HepG2 (cell line): ENCODE data around the gene SEPTIN12. TPM values are rescaled to one million over a fixed set of nuclear protein-coding genes. Genes with fewer than 3 reads are reported as not detected.

ENCODE experiments used
- ATF4 ChIP-seq, 2 experiments: fragments of 450-650 bp in 1 of 2; sonication (generic) in 1 of 2; formaldehyde crosslinking; IDR thresholded peaks; 2 replicates each; pipeline versions ENCODE4 v1.5.0 to v1.8.0; 2020 to 2022; ENCODE audit warnings: mild to moderate bottlenecking in 1 of 2, missing genetic modification reagents in 1 of 2
- CBFB ChIP-seq: sonication (generic); formaldehyde crosslinking; IDR thresholded peaks from 2 replicates; pipeline ENCODE4 v1.4.0; 2020; ENCODE audit warnings: missing genetic modification reagents
- CEBPZ ChIP-seq: IDR thresholded peaks from 2 replicates; pipeline ENCODE4 v1.6.1; 2012; ENCODE audit warnings: low read length, improper control_type of control experiment
- CHD2 ChIP-seq: IDR thresholded peaks from 2 replicates; pipeline ENCODE4 v1.6.1; 2011; ENCODE audit warnings: low read depth, low read length, improper control_type of control experiment
- GATAD2A ChIP-seq: IDR thresholded peaks from 2 replicates; pipeline ENCODE4 v1.6.1; 2016
- GPBP1L1 ChIP-seq: sonication (generic); formaldehyde crosslinking; IDR thresholded peaks from 2 replicates; pipeline ENCODE4 v1.5.0; 2020; ENCODE audit warnings: mild to moderate bottlenecking, missing genetic modification reagents
- HOXA3 ChIP-seq: sonication (generic); formaldehyde crosslinking; IDR thresholded peaks from 2 replicates; pipeline ENCODE4 v1.5.0; 2020; ENCODE audit warnings: missing genetic modification reagents
- JARID2 ChIP-seq: sonication (generic); formaldehyde crosslinking; IDR thresholded peaks from 2 replicates; pipeline ENCODE4 v1.8.1; 2023; ENCODE audit warnings: missing genetic modification reagents, inconsistent platforms; ENCODE audit not compliant: insufficient replicate concordance
- KLF12 ChIP-seq: sonication (generic); formaldehyde crosslinking; IDR thresholded peaks from 2 replicates; pipeline ENCODE4 v1.4.0; 2020; ENCODE audit warnings: missing genetic modification reagents, borderline replicate concordance
- MXI1 ChIP-seq: IDR thresholded peaks from 3 replicates; pipeline ENCODE4 v1.6.1; 2012; ENCODE audit warnings: low read depth, low read length, inconsistent platforms, borderline replicate concordance
- NFE2 ChIP-seq: sonication (generic); formaldehyde crosslinking; IDR thresholded peaks from 2 replicates; pipeline ENCODE4 v1.4.0; 2020; ENCODE audit warnings: missing genetic modification reagents
- NR2F6 ChIP-seq, 2 experiments: IDR thresholded peaks; 2 replicates each; pipeline ENCODE4 v1.6.1; 2016; ENCODE audit warnings: antibody characterized with exemption in 1 of 2, mild to moderate bottlenecking in 1 of 2
- POLR2AphosphoS2 ChIP-seq: IDR thresholded peaks from 2 replicates; pipeline ENCODE4 v1.6.1; 2011; ENCODE audit warnings: low read depth, low read length, improper control_type of control experiment
- RFXAP ChIP-seq: sonication (generic); formaldehyde crosslinking; IDR thresholded peaks from 2 replicates; pipeline ENCODE4 v1.4.0; 2020; ENCODE audit warnings: missing genetic modification reagents, borderline replicate concordance
- SMARCE1 ChIP-seq: fragments of 450-650 bp; IDR thresholded peaks from 2 replicates; pipeline ENCODE4 v1.6.1; 2017; ENCODE audit warnings: borderline replicate concordance
- SP1 ChIP-seq, 2 experiments: fragments of 450-650 bp in 1 of 2; sonication (generic) in 1 of 2; formaldehyde crosslinking in 1 of 2; IDR thresholded peaks; 2 replicates each; pipeline versions ENCODE4 v1.4.0 to v1.6.1; 2016 to 2020; ENCODE audit warnings: missing genetic modification reagents in 1 of 2
- TGIF2 ChIP-seq: IDR thresholded peaks from 2 replicates; pipeline ENCODE4 v1.6.1; 2016; ENCODE audit warnings: control low read depth, missing compliant biosample characterization
- ZC3H4 ChIP-seq: sonication (generic); formaldehyde crosslinking; IDR thresholded peaks from 2 replicates; pipeline ENCODE4 v1.4.0; 2020; ENCODE audit warnings: missing genetic modification reagents, borderline replicate concordance
- ZNF251 ChIP-seq: sonication (generic); formaldehyde crosslinking; IDR thresholded peaks from 2 replicates; pipeline ENCODE4 v1.9.0; 2021; ENCODE audit warnings: mild to moderate bottlenecking, missing genetic modification reagents
- ZNF7 ChIP-seq: IDR thresholded peaks from 2 replicates; pipeline ENCODE4 v1.6.1; 2016; ENCODE audit warnings: missing biosample characterization, missing genetic modification reagents
- ZSCAN31 ChIP-seq: sonication (generic); formaldehyde crosslinking; IDR thresholded peaks from 2 replicates; pipeline ENCODE4 v1.5.0; 2020; ENCODE audit warnings: low read depth, mild to moderate bottlenecking, missing genetic modification reagents
- polyA plus RNA-seq, 8 experiments: library from polyadenylated mRNA; depleted of rRNA in 3 of 8; stranded (reverse) in 7 of 8; unstranded in 1 of 8; fragments of >200 nt; fragmentation: Illumina TruSeq in 4 of 8; extraction: Trizol in 4 of 8; gene quantifications; 2 replicates each; pipeline versions ENCODE4 v1.2.1 to v1.2.3, GENCODE V29; 2011 to 2016; ENCODE audit warnings: low read depth in 4 of 8, missing spikeins in 1 of 8, mixed read lengths in 1 of 8; ENCODE audit not compliant: insufficient read depth in 1 of 8
- total RNA-seq, 5 experiments: library from RNA; depleted of rRNA; stranded (reverse); fragments of >200 nt; fragmentation: Illumina TruSeq; extraction: Trizol; gene quantifications; 2 replicates each; pipeline ENCODE4 v1.2.3, GENCODE V29; 2016; ENCODE audit warnings: low read depth in 1 of 5
- TF ChIP-seq, protein P1 (sequence below): sonication (generic); formaldehyde crosslinking; IDR thresholded peaks from 2 replicates; pipeline ENCODE4 v1.4.0; 2020; ENCODE audit warnings: missing genetic modification reagents, borderline replicate concordance

SEPTIN12 gene
- total and polyA plus RNA-seq, 2 of the 13 experiments (the other 11 are each of a cell fraction or from before 2014, with no cell fraction given) = 0.22 TPM; not detected in 1

- TF ChIP-seq CEBPZ = no peak
- 0 out of 2 replicates have a peak, but pooled peaks have one; percentile 24 for TF ChIP-seq TGIF2
- 0 out of 2 replicates have a peak, but pooled peaks have one; percentile 36 for TF ChIP-seq RFXAP (CRISPR knock-in tag)
- TF ChIP-seq GPBP1L1 (CRISPR knock-in tag) = no peak
- TF ChIP-seq ZC3H4 (CRISPR knock-in tag) = no peak
- TF ChIP-seq CBFB (CRISPR knock-in tag) = 0 out of 2 replicates have a peak, but pooled peaks have one; percentile 11
- TF ChIP-seq ATF4 (CRISPR knock-in tag; IDR thresholded peaks at IDR 0.05) = peak in 1 of 2 experiments; percentile 18; a peak in 1 of 4 replicates
- TF ChIP-seq ZSCAN31 (CRISPR knock-in tag) = no peak
- no peak for TF ChIP-seq JARID2 (CRISPR knock-in tag)
- TF ChIP-seq GATAD2A (CRISPR knock-in tag) = no peak; the same call in 1 of the 2 replicates
- TF ChIP-seq POLR2AphosphoS2 = no peak
- TF ChIP-seq ZNF7 (CRISPR knock-in tag) = no peak
- no peak for TF ChIP-seq SMARCE1
- TF ChIP-seq HOXA3 (CRISPR knock-in tag) = peak; percentile 79
- TF ChIP-seq, protein P1, sequence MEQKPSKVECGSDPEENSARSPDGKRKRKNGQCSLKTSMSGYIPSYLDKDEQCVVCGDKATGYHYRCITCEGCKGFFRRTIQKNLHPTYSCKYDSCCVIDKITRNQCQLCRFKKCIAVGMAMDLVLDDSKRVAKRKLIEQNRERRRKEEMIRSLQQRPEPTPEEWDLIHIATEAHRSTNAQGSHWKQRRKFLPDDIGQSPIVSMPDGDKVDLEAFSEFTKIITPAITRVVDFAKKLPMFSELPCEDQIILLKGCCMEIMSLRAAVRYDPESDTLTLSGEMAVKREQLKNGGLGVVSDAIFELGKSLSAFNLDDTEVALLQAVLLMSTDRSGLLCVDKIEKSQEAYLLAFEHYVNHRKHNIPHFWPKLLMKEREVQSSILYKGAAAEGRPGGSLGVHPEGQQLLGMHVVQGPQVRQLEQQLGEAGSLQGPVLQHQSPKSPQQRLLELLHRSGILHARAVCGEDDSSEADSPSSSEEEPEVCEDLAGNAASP (CRISPR knock-in tag) = no peak
- no peak for TF ChIP-seq NR2F6 (IDR thresholded peaks at IDR 0.05)
- 0 out of 2 replicates have a peak, but pooled peaks have one; percentile 9 for TF ChIP-seq NR2F6 (CRISPR knock-in tag; IDR thresholded peaks at IDR 0.05)
- TF ChIP-seq ZNF251 (CRISPR knock-in tag) = no peak
- no peak for TF ChIP-seq NFE2 (CRISPR knock-in tag)
- peak; percentile 95 for TF ChIP-seq CHD2
- TF ChIP-seq SP1 (IDR thresholded peaks at IDR 0.05) = no peak
- peak; percentile 79 for TF ChIP-seq SP1 (CRISPR knock-in tag; IDR thresholded peaks at IDR 0.05)
- peak; percentile 87; the same call in 1 of the 3 replicates for TF ChIP-seq MXI1
- TF ChIP-seq KLF12 (CRISPR knock-in tag) = peak; percentile 76; the same call in 1 of the 2 replicates
Observed at GRCh38 chr16:4768549-4769305, 19.4 kb downstream of the SEPTIN12 start (continued).
